ENCODE data around the gene NDUFS8. TPM values are rescaled to one million over a fixed set of nuclear protein-coding genes. Genes with fewer than 3 reads are reported as not detected.

Gene NDUFS8
- total and polyA plus RNA-seq, 2 of the 13 experiments (the other 11 are each of a cell fraction or from before 2014, with no cell fraction given): 96.7 to 158 TPM

- TF ChIP-seq THAP9 (CRISPR knock-in tag; IDR thresholded peaks at IDR 0.05; ENCODE audit: borderline replicate concordance) (no peak), ZNF383 (CRISPR knock-in tag; IDR thresholded peaks at IDR 0.05; ENCODE audit: borderline replicate concordance) (no peak), HNRNPH1 (optimal IDR thresholded peaks at IDR 0.05; ENCODE audit: low read depth, low read length) (no peak), ZNF552 (CRISPR knock-in tag; IDR thresholded peaks at IDR 0.05; ENCODE audit: borderline replicate concordance) (no peak), GLMP (CRISPR knock-in tag; IDR thresholded peaks at IDR 0.05; ENCODE audit: borderline replicate concordance) (no peak), HDAC2 (CRISPR knock-in tag; IDR thresholded peaks at IDR 0.05) (peak; percentile 29; the same call in 1 of the 2 replicates), DRAP1 (CRISPR knock-in tag; IDR thresholded peaks at IDR 0.05) (no peak), ZNF318 (CRISPR knock-in tag; IDR thresholded peaks at IDR 0.05) (no peak), ZNF720 (CRISPR knock-in tag; IDR thresholded peaks at IDR 0.05) (no peak), REL (CRISPR knock-in tag; conservative IDR thresholded peaks at IDR 0.05) (no peak), SCMH1 (CRISPR knock-in tag; IDR thresholded peaks at IDR 0.05; ENCODE audit: borderline replicate concordance) (no peak), MIER2 (CRISPR knock-in tag; IDR thresholded peaks at IDR 0.05) (no peak), ZNF143 (CRISPR knock-in tag; IDR thresholded peaks at IDR 0.05) (no peak)
Observed at GRCh38 chr11:68003846-68004550, 26.5 kb upstream of the NDUFS8 start, which contains the start of gene UNC93B1 (continued).
